Ovary (tissue), 3 donors: ENCODE results near the gene PCGF2.

Experiments
- CTCF ChIP-seq, 3 donors: fragments of 450-650 bp in 2 of 3; fragments of 200-600 bp in 1 of 3; IDR thresholded peaks; one replicate each; pipeline versions ENCODE4 v1.5.1 to v1.8.0; 2016 to 2022; ENCODE audit warnings: antibody characterized with exemption in 3 of 3, mild to moderate bottlenecking in 1 of 3
- POLR2A ChIP-seq: fragments of 450-650 bp; IDR thresholded peaks from one replicate; pipeline ENCODE4 v1.6.1; 2017; ENCODE audit warnings: antibody characterized with exemption, mild to moderate bottlenecking, moderate library complexity
- donor health status: DM: no; HTN: no; CAD: no.

- TF ChIP-seq POLR2A (no peak), CTCF (IDR thresholded peaks at IDR 0.05) (no peak)
Measured at GRCh38 chr17:38766341-38766740, 18.2 kb upstream of the PCGF2 start.
